NT2/D1 (cell line): Measurements from ENCODE around the gene TCF4.

Experiments used
- SUZ12 ChIP-seq: IDR thresholded peaks from 2 replicates; pipeline ENCODE4 v1.6.1; 2011; ENCODE audit not compliant: insufficient read length, insufficient read depth; ENCODE audit errors: extremely low read depth
- YY1 ChIP-seq: IDR thresholded peaks from 2 replicates; pipeline ENCODE4 v1.6.1; 2011; ENCODE audit not compliant: insufficient read length, insufficient read depth
- ZNF274 ChIP-seq: IDR thresholded peaks from 2 replicates; pipeline ENCODE4 v1.6.1; 2011; ENCODE audit warnings: mild to moderate bottlenecking, low read depth, low read length

GRCh38 chr18:55522011-55522410 is 66.0 kb downstream of the TCF4 start:
- TF ChIP-seq SUZ12 = no peak
- no peak for TF ChIP-seq ZNF274
- no peak for TF ChIP-seq YY1
